ENCODE data around the gene UBR2.
A peak's percentile ranks its signal among the peaks of the same experiment; 100 is the strongest.

UBR2 gene

DNA sequence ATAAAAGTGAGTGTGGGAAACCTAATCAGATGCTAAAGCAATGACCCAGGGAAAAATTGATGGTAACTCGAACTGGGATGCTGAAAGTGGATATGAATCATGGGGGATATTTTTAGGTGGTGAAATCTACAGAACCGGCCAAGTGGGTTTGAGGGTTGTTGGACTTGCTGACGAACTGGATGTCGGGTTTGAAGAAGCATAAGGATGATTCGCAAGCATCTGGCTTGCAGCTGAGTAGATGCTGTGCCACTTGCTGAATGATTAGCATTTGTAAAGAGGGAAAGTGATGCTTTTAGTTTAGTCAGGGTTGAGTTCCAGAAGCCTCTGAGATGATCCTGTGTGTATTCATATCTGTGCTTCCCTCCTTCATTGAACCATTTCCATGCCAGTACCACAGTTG, 54.9 kb downstream of the UBR2 start:
- DNase-seq (ENCODE audit: low read depth): peak; percentile 69

DNA sequence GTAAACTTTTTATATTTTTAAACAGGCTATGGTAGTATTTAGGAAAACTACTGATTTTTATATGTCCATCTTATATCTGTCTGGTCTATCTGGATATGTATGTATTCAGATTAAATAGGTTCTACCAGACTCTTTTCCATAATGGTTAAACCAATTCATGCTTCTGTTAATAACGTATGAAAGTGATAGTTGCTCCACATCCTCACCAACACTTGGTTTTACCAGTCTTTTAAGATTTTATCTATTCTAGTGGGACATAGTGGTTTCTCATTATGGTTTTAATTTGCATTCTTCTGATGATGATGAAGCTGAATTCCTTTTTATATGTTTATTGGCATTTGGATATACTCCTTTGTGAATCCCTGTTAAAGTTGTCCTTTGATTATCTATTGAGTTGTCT, 56.1 kb downstream of the UBR2 start:
- no peak for DNase-seq (ENCODE audit: low read depth)

DNA sequence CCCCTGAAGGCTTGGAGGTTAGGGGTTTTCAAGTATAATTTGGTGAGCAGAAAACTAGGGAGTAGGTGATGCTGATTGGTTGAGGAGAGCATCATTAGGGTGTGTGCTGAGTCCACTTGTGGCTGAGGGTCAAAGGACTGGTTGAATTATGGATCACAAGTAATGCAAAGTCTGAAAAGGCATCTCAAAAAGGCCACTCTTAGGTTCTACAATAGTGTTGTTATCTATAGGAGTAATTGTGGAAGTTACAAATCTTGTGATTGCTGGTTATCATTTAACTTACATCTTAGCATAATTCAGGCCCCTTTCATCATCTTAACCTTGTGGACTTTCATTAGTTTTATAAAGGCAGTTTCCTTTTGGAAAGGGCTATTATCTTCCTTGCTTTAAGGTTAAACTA, 60.8 kb downstream of the UBR2 start:
- DNase-seq (ENCODE audit: low read depth): no peak

DNA sequence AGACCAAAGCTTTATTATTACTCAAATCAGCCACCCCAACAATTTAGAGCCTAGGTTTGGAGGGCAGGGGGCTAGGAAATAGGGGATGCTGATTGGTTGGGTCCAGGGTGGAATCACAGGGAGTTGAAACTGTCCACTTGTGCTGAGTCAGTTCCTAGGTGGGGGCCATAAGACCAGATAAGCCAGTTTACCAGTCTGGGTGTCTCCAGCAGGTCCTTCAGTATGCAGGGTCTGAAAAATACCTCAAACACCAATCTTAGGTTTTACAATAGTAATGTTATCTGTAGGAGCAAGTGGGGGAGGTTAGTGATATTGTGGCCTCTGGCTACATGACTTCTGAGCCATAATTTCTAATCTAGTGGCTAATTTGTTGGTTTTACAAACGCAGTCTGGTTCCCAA, 63.2 kb downstream of the UBR2 start:
- no peak for DNase-seq (ENCODE audit: low read depth)

DNA sequence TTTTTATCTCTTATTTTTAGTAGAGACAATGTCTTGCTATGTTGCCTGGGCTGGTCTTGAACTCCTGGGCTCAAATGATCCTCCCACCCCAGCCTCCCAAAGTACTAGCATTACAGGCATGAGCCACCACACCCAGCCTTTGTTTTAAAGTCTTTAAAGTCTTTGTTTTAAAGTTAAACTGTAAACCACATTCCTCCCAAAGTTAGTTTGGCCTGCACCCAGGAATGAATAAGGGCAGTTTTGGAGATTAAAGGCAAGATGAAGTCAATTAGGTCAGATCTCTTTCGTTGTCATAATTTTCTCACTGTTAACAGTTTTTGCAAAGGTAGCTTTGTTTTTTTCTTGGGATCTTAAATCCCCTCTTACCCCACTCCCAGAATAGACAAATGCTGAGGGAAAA, 63.8 kb downstream of the UBR2 start:
- DNase-seq (ENCODE audit: low read depth): no peak

GRCh38 chr6:42628604-42629003, 64.8 kb downstream of the UBR2 start:
- DNase-seq (ENCODE audit: low read depth): no peak

GRCh38 chr6:42629845-42630244, 66.0 kb downstream of the UBR2 start:
- no peak for DNase-seq (ENCODE audit: low read depth)

- DNase-seq (ENCODE audit: low read depth): no peak
Measured at GRCh38 chr6:42637681-42638080, 73.9 kb downstream of the UBR2 start.

DNA sequence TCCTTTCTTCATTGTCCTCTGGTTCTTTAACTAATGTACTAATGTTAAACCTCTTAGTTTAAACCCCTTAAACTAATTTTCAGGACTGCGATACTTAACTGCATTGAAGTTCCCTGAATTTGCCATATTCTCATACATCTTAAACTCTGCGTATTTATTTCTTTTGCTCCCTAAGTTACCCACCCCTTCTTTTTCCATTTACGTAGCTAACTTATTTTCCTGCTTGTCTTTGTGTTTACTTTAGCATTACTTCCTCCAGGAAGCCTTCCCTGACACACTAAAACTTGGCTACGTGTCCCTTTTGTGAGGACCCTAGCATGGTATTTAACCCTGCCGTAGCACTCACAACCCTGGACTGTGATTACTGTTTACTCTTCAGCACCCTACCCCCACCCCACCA, 79.0 kb downstream of the UBR2 start:
- DNase-seq (ENCODE audit: low read depth): no peak

- no peak for DNase-seq (ENCODE audit: low read depth)
Measured at GRCh38 chr6:42644211-42644610, 80.4 kb downstream of the UBR2 start.

GRCh38 chr6:42652024-42652746, 88.4 kb downstream of the UBR2 start:
- no peak for DNase-seq (ENCODE audit: low read depth)

DNA sequence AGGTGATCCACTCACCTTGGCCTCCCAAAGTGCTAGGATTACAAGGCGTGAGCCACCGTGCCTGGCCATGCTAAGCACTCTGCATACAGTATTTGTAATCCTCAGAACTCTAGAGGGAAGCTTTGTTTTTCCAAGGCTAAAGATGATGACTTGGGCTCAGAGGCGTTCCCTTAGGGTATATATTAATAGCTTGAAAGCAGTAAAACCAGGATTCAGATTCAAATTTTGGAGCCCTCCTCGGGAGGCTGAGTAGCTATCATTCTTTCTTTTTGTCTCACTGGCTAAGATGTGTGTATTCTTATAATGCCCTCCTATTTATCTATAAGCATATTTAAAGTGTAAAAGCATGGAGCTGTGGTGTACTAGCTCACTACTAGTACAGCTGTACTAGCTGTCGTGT, 90.0 kb downstream of the UBR2 start:
- no peak for DNase-seq (ENCODE audit: low read depth)

GRCh38 chr6:42659806-42660205, 96.0 kb downstream of the UBR2 start:
- no peak for DNase-seq (ENCODE audit: low read depth)

DNA sequence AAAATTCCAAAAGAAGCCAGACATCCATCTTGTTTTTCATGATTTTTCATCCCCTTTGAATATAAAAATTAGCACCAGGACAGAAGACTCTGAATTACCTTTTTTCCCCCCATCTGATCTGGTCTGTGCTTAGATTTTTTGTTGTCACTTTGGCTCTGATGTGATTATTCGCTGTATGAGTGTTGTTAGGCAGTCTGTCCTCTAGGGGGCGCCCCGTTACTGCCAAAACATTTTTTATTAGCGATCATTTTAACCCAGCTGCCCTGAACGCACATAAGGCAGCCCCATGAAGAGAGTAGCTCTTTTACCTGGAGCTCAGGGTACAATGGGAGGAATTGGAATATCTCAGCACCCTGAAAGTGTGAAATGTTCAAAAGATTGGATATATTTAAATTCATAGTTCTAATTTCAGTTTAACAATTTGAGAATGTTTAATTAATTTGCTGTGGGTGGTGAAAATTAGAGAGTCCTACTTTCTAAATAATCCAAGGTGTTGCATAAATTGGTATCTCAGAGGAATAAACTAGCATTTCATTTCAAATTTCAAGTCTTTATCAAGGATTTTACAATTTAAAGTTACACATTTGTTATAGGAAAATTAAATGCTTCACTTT, 97.8 kb downstream of the UBR2 start:
- peak; percentile 61 for DNase-seq (ENCODE audit: low read depth)

GRCh38 chr6:42664718-42665117, 100.9 kb downstream of the UBR2 start:
- DNase-seq (ENCODE audit: low read depth): no peak

GRCh38 chr6:42674368-42674767, 110.5 kb downstream of the UBR2 start:
- DNase-seq (ENCODE audit: low read depth): peak; percentile 21

- no peak for DNase-seq (ENCODE audit: low read depth)
Measured at GRCh38 chr6:42674780-42675179, 111.0 kb downstream of the UBR2 start.

DNA sequence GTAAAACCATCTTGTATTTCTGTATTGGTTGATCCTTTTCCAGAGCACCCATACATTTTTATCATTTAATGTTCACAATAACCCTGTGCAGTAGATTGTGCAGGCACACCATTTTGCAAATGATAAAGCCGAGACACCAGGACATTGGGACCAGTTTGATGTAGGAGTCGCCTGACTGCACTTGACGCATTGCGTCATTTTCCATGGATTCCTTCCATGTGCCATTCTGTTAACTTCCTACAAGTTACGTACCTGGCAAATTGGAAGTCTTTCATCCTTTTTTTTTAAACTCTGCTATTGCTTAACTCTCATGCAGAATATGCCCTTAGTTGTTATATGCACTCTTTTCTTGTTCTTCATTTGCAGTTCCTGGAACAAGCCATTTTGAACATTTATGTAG, 115.5 kb downstream of the UBR2 start:
- no peak for DNase-seq (ENCODE audit: low read depth)

DNA sequence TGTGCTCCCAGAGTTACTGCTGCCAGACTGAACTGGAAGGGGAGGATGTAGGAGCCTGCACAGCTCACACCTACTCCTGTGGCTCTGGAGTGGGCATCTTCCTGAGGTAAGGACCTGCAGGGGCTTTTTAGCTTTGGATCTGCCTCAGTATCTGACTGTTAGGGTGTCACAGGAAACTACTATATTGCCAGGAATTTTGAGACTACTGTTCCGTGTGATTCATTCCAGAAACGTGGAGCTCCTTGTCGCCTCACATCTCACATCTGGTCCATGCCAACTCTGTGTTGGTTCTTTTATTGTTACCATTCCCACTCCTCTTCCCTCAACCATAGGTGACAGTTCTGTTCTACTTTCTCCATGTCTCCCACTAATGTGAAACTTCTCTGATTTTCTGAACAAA, 124.5 kb downstream of the UBR2 start:
- no peak for DNase-seq (ENCODE audit: low read depth)

DNA sequence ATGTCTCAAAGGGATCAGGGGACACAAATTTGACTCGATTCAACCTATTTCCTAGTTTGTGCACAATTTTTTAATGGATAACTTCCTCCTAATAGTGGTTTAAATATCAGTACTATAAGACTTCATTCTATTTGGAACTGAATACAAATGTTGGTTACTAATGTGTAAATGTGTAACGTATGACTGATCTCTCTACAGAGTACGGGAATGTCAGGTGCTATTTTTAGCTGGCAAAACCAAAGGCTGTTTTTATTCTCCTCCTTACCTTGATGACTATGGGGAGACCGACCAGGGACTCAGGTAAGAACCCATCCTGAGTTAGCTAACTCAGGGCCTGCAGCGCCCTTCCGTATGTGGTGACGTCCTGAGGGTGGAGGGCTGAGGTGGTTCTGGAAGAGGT, 125.5 kb downstream of the UBR2 start:
- no peak for DNase-seq (ENCODE audit: low read depth)

DNA sequence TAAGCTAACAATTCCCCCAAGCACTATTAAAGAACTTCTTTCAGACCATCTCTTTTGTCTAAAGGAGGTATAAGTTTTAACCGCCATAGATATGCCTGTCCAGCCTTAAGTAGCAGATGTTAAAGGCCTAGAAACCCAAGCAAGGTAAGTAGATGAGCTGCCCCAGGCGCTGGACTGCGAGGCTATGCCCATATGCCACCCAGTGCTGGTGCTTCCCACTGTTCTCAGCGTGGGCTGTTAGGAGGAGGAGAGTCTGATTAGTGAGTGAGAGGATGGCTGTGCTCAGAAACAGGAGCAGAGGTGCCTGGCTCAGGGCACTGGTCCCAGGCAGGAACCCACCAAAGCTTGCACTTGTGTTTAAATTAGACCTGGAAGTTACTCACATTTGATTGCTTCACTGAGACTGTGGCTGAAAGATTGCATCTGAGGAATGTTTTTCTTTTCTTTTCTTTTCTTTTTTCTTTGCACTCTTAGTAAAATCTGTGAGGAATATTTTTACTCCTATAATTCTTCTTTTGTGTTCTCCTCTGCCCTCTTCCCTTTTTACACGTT, 126.4 kb downstream of the UBR2 start:
- peak; percentile 53 for DNase-seq (ENCODE audit: low read depth)

GRCh38 chr6:42690872-42691271, 127.0 kb downstream of the UBR2 start:
- no peak for DNase-seq (ENCODE audit: low read depth)

GRCh38 chr6:42692137-42692911, 128.5 kb downstream of the UBR2 start:
- DNase-seq (ENCODE audit: low read depth): peak; percentile 86
